Measurements from ENCODE around the gene TRIM21. TPM values are rescaled to one million over a fixed set of nuclear protein-coding genes. Genes with fewer than 3 reads are reported as not detected.

TRIM21 gene
- total and polyA plus RNA-seq, 2 donors (not counting 1 experiment from before 2014, with no cell fraction given) = 11.8 to 26.7 TPM

GRCh38 chr11:4430051-4430450 lies 36.5 kb upstream of the TRIM21 start:
- Histone ChIP-seq H3K36me3 (replicated peaks in 1 of 2; ENCODE audit: control extremely low read depth in 1 of 2, control insufficient read depth in 1 of 2, extremely low read depth in 1 of 2, insufficient read depth in 2 of 2, low read length in 1 of 2) (no peaks in the 10 kb centered on the region), H4K20me1 (ENCODE audit: control insufficient read depth, insufficient read depth, low read length, poor library complexity, severe bottlenecking) (no peaks in the 10 kb centered on the region), H3K9ac (ENCODE audit: low read length) (no peak overlapping the region), H3K4me3 (ENCODE audit: control extremely low read depth in 1 of 5, extremely low read depth in 1 of 5, insufficient read depth in 1 of 5, low read depth in 2 of 5, low read length in 4 of 5) (no peak overlapping the region), H3K79me2 (ENCODE audit: control insufficient read depth, insufficient read depth, low read length) (no peaks in the 10 kb centered on the region), H3K27ac (ENCODE audit: low read length in 2 of 2) (no peak overlapping the region), H3K4me2 (replicated peaks; ENCODE audit: low read depth, low read length, poor library complexity, severe bottlenecking) (no peak overlapping the region), H3K27me3 (replicated peaks in 1 of 4; ENCODE audit: control extremely low read depth in 1 of 4, control insufficient read depth in 3 of 4, insufficient read depth in 4 of 4, low read length in 3 of 4) (no peaks in the 10 kb centered on the region), H3K4me1 (ENCODE audit: control insufficient read depth in 2 of 2, insufficient read depth in 2 of 2, low read length in 2 of 2) (no peaks in the 10 kb centered on the region), H2AFZ (ENCODE audit: insufficient read depth, low read depth, low read length, poor library complexity, severe bottlenecking) (no peak overlapping the region), H3K9me3 (ENCODE audit: control extremely low read depth in 1 of 3, control insufficient read depth in 2 of 3, insufficient read depth in 1 of 3, low read length in 2 of 3) (no peaks in the 10 kb centered on the region)
- TF ChIP-seq CTCF (IDR thresholded peaks at IDR 0.05) (no peak), EZH2 (IDR thresholded peaks at IDR 0.05; ENCODE audit: borderline replicate concordance, insufficient read depth, low read depth, low read length, poor library complexity, severe bottlenecking) (no peak)
- Mint-ChIP-seq H3K9me3 (ENCODE audit: insufficient read depth) (no peaks in the 10 kb centered on the region), H3K27ac (no peak overlapping the region), H3K27me3 (peaks cover 36% of the 10 kb centered on the region), H3K4me3 (no peak overlapping the region), H3K4me1 (no peaks in the 10 kb centered on the region)
- ChIA-PET POLR2A (no interaction called here), CTCF (no interaction called here)
- DNase-seq = no peak
- no CpG with 5 or more reads among the region's 4 CpGs for WGBS (ENCODE audit: insufficient coverage)
- ATAC-seq (ENCODE audit: low read depth) = no peak
- intact Hi-C loops (cut with micrococcal nuclease) = no loop called here

GRCh38 chr11:4418403-4418802 lies 24.9 kb upstream of the TRIM21 start:
- H3K9me3 ChIP-seq (ENCODE audit: control extremely low read depth in 1 of 3, control insufficient read depth in 2 of 3, insufficient read depth in 1 of 3, low read length in 2 of 3) = no peaks in the 10 kb centered on the region

More at GRCh38 chr11:4418403-4418802, 24.9 kb upstream of the TRIM21 start:
- Histone ChIP-seq H3K4me3 (ENCODE audit: control extremely low read depth in 1 of 5, extremely low read depth in 1 of 5, insufficient read depth in 1 of 5, low read depth in 2 of 5, low read length in 4 of 5) (no peak overlapping the region), H2AFZ (ENCODE audit: insufficient read depth, low read depth, low read length, poor library complexity, severe bottlenecking) (no peak overlapping the region), H4K20me1 (ENCODE audit: control insufficient read depth, insufficient read depth, low read length, poor library complexity, severe bottlenecking) (no peaks in the 10 kb centered on the region), H3K36me3 (replicated peaks in 1 of 2; ENCODE audit: control extremely low read depth in 1 of 2, control insufficient read depth in 1 of 2, extremely low read depth in 1 of 2, insufficient read depth in 2 of 2, low read length in 1 of 2) (no peaks in the 10 kb centered on the region), H3K27me3 (replicated peaks in 1 of 4; ENCODE audit: control extremely low read depth in 1 of 4, control insufficient read depth in 3 of 4, insufficient read depth in 4 of 4, low read length in 3 of 4) (peaks cover 0 to 8% (median 0%) of the 10 kb centered on the region in 4 experiments), H3K9ac (ENCODE audit: low read length) (no peak overlapping the region), H3K4me2 (replicated peaks; ENCODE audit: low read depth, low read length, poor library complexity, severe bottlenecking) (no peak overlapping the region), H3K79me2 (ENCODE audit: control insufficient read depth, insufficient read depth, low read length) (no peaks in the 10 kb centered on the region), H3K27ac (ENCODE audit: low read length in 2 of 2) (no peak overlapping the region), H3K4me1 (ENCODE audit: control insufficient read depth in 2 of 2, insufficient read depth in 2 of 2, low read length in 2 of 2) (no peaks in the 10 kb centered on the region)
- no peak for DNase-seq
- H3K4me3 Mint-ChIP-seq = no peak overlapping the region
- no peak overlapping the region for H3K27ac Mint-ChIP-seq
- POLR2A ChIA-PET = no interaction called here
- CTCF ChIA-PET = no interaction called here
- H3K27me3 Mint-ChIP-seq = peaks cover 25% of the 10 kb centered on the region
- H3K9me3 Mint-ChIP-seq (ENCODE audit: insufficient read depth) = no peaks in the 10 kb centered on the region
- ATAC-seq (ENCODE audit: low read depth) = no peak
- H3K4me1 Mint-ChIP-seq = no peaks in the 10 kb centered on the region
- intact Hi-C loops (cut with micrococcal nuclease) = no loop called here
- no peak for TF ChIP-seq CTCF (IDR thresholded peaks at IDR 0.05)
- no peak for TF ChIP-seq EZH2 (IDR thresholded peaks at IDR 0.05; ENCODE audit: borderline replicate concordance, insufficient read depth, low read depth, low read length, poor library complexity, severe bottlenecking)
- WGBS (ENCODE audit: insufficient coverage) = 84% methylated on average over 8 of the region's 8 CpGs
